OCI-LY1 (cell line): ENCODE results near the gene MME.

Source experiments
- H2AFZ ChIP-seq: fragments of 200-600 bp; sonication (generic), shearing (Covaris generic); 2 replicates; pipeline ENCODE4 v1.6.0; 2014; ENCODE audit warnings: antibody characterized with exemption, mild to moderate bottlenecking, low read length
- H3F3A ChIP-seq: fragments of 200-600 bp; sonication (generic), shearing (Covaris generic); 2 replicates; pipeline ENCODE4 v1.6.0; 2014; ENCODE audit warnings: mild to moderate bottlenecking, antibody characterized with exemption, low read length, moderate library complexity; ENCODE audit not compliant: insufficient read depth
- H3K27ac ChIP-seq: fragments of 200-600 bp; sonication (generic); 2 replicates; pipeline ENCODE4 v1.5.1; 2014; ENCODE audit warnings: low read length, mixed run types, mild to moderate bottlenecking, low read depth; ENCODE audit not compliant: poor library complexity, severe bottlenecking
- H3K27me3 ChIP-seq: fragments of 200-600 bp; sonication (generic); 2 replicates; pipeline ENCODE4 v1.6.0; 2014; ENCODE audit warnings: antibody characterized with exemption, mild to moderate bottlenecking, low read length, moderate library complexity; ENCODE audit not compliant: insufficient read depth
- H3K36me3 ChIP-seq: fragments of 200-600 bp; sonication (generic); 2 replicates; pipeline ENCODE4 v1.6.1; 2014; ENCODE audit warnings: mild to moderate bottlenecking, antibody characterized with exemption, low read length, moderate library complexity, mixed read lengths; ENCODE audit not compliant: insufficient read depth
- H3K4me1 ChIP-seq: fragments of 200-600 bp; sonication (generic); 2 replicates; pipeline ENCODE4 v1.5.1; 2014; ENCODE audit warnings: mild to moderate bottlenecking, low read length, moderate library complexity; ENCODE audit not compliant: insufficient read depth, severe bottlenecking
- H3K4me2 ChIP-seq: fragments of 200-600 bp; sonication (generic), shearing (Covaris generic); 2 replicates; pipeline ENCODE4 v1.6.1; 2014; ENCODE audit warnings: low read length
- H3K4me3 ChIP-seq: fragments of 200-600 bp; sonication (generic); 2 replicates; pipeline ENCODE4 v1.5.1; 2014; ENCODE audit warnings: low read length, low read depth, mild to moderate bottlenecking, mixed read lengths; ENCODE audit not compliant: poor library complexity, severe bottlenecking
- H3K79me2 ChIP-seq: fragments of 200-600 bp; shearing (Covaris generic); 2 replicates; pipeline ENCODE4 v1.6.1; 2016; ENCODE audit warnings: mixed run types, low read length, mixed read lengths; ENCODE audit not compliant: insufficient read depth
- H3K9ac ChIP-seq: fragments of 200-600 bp; sonication (generic), shearing (Covaris generic); 2 replicates; pipeline ENCODE4 v1.6.1; 2014; ENCODE audit warnings: mild to moderate bottlenecking, low read length, mixed read lengths
- H3K9me2 ChIP-seq: fragments of 200-600 bp; sonication (generic), shearing (Covaris generic); 2 replicates; pipeline ENCODE4 v1.6.1; 2014; ENCODE audit warnings: low read depth, mild to moderate bottlenecking, low read length, mixed read lengths
- H3K9me3 ChIP-seq: fragments of 200-600 bp; shearing (Covaris generic); 2 replicates; pipeline ENCODE4 v1.6.1; 2014; ENCODE audit warnings: low read length, mixed read lengths
- H4K20me1 ChIP-seq: fragments of 200-600 bp; sonication (generic), shearing (Covaris generic); 2 replicates; pipeline ENCODE4 v1.6.0; 2016; ENCODE audit warnings: mild to moderate bottlenecking, low read length; ENCODE audit not compliant: insufficient read depth
- CTCF ChIP-seq: fragments of 200-600 bp; sonication (generic), shearing (Covaris generic); IDR thresholded peaks from 2 replicates; pipeline ENCODE4 v1.5.1; 2017; ENCODE audit warnings: mild to moderate bottlenecking, antibody characterized with exemption, low read length, moderate library complexity, mixed read lengths
- EZH2 ChIP-seq: fragments of 200-600 bp; sonication (generic), shearing (Covaris generic); IDR thresholded peaks from 2 replicates; pipeline ENCODE4 v1.8.0; 2017; ENCODE audit warnings: borderline replicate concordance, mixed run types, mild to moderate bottlenecking, antibody characterized with exemption, low read length, moderate library complexity, mixed read lengths

The MME gene

GRCh38 chr3:155166441-155166840 is 86.3 kb downstream of the MME start:
- no peak overlapping the region for H3K4me2 ChIP-seq
- no peaks in the 10 kb centered on the region for H3K4me1 ChIP-seq
- no peak overlapping the region for H2AFZ ChIP-seq
- no peak overlapping the region for H3K9ac ChIP-seq
- H3K9me3 ChIP-seq = no peaks in the 10 kb centered on the region
- TF ChIP-seq CTCF = no peak
- no peak for TF ChIP-seq EZH2
- H4K20me1 ChIP-seq = no peaks in the 10 kb centered on the region
- peaks cover 95% of the 10 kb centered on the region for H3K36me3 ChIP-seq
- no peaks in the 10 kb centered on the region for H3K27me3 ChIP-seq
- no peaks in the 10 kb centered on the region for H3K79me2 ChIP-seq
- no peaks in the 10 kb centered on the region for H3F3A ChIP-seq
- H3K9me2 ChIP-seq = no peaks in the 10 kb centered on the region
- no peak overlapping the region for H3K27ac ChIP-seq
- no peak overlapping the region for H3K4me3 ChIP-seq

GRCh38 chr3:155169197-155169596 is 89.1 kb downstream of the MME start:
- Histone ChIP-seq H4K20me1 (no peaks in the 10 kb centered on the region), H3K9me2 (no peaks in the 10 kb centered on the region), H3K27ac (no peak overlapping the region), H3K4me1 (no peaks in the 10 kb centered on the region), H3K27me3 (no peaks in the 10 kb centered on the region), H3K4me2 (no peak overlapping the region), H3K9ac (no peak overlapping the region), H2AFZ (no peak overlapping the region), H3F3A (no peaks in the 10 kb centered on the region), H3K36me3 (peaks cover 98% of the 10 kb centered on the region), H3K4me3 (no peak overlapping the region), H3K9me3 (no peaks in the 10 kb centered on the region), H3K79me2 (no peaks in the 10 kb centered on the region)
- TF ChIP-seq EZH2 (no peak), CTCF (no peak)

- Histone ChIP-seq H3K79me2 (no peaks in the 10 kb centered on the region), H3F3A (no peaks in the 10 kb centered on the region), H3K27ac (no peak overlapping the region)
These were observed 93.7 kb downstream of the MME start for GRCh38 chr3:155173771-155174170.

More at GRCh38 chr3:155173771-155174170, 93.7 kb downstream of the MME start:
- H3K9me3 ChIP-seq = no peaks in the 10 kb centered on the region
- no peaks in the 10 kb centered on the region for H4K20me1 ChIP-seq
- H3K4me2 ChIP-seq = no peak overlapping the region
- no peak overlapping the region for H2AFZ ChIP-seq
- no peaks in the 10 kb centered on the region for H3K27me3 ChIP-seq
- TF ChIP-seq CTCF (no peak), EZH2 (no peak)
- H3K9me2 ChIP-seq = no peaks in the 10 kb centered on the region
- no peak overlapping the region for H3K4me3 ChIP-seq
- peaks cover 95% of the 10 kb centered on the region for H3K36me3 ChIP-seq
- H3K4me1 ChIP-seq = no peaks in the 10 kb centered on the region
- H3K9ac ChIP-seq = no peak overlapping the region
